ENCODE measurements around the gene AMELY. TPM values are rescaled to one million over a fixed set of nuclear protein-coding genes. Genes with fewer than 3 reads are reported as not detected.

AMELY gene
- total and polyA plus RNA-seq, 2 experiments from 2014 or later: not detected

- Histone ChIP-seq H3K36me3 (replicated peaks; ENCODE audit: insufficient read depth, low read depth) (no peaks in the 10 kb centered on the region), H3K27ac (no peak overlapping the region), H2AFZ (no peak overlapping the region), H3K4me1 (ENCODE audit: insufficient read depth) (no peaks in the 10 kb centered on the region), H3K27me3 (no peaks in the 10 kb centered on the region), H3K9me2 (replicated peaks; ENCODE audit: insufficient read depth) (no peaks in the 10 kb centered on the region), H3K4me3 (no peak overlapping the region), H4K20me1 (ENCODE audit: insufficient read depth, poor library complexity, severe bottlenecking) (no peaks in the 10 kb centered on the region), H3K9me3 (ENCODE audit: low read depth) (no peaks in the 10 kb centered on the region), H3K4me2 (no peak overlapping the region), H3K79me2 (no peaks in the 10 kb centered on the region)
- no peak for TF ChIP-seq CTCF (IDR thresholded peaks at IDR 0.05; ENCODE audit: poor library complexity)
- WGBS (ENCODE audit: low lambda C conversion rate, missing lambda C conversion rate): no CpG with 5 or more reads among the region's 4 CpGs
- DNase-seq (ENCODE audit: low spot score): no peak
Measured at GRCh38 chrY:6928265-6928664, 16.7 kb upstream of the AMELY start.

GRCh38 chrY:6921061-6921460 is 9.5 kb upstream of the AMELY start:
- Histone ChIP-seq H3K9me3 (ENCODE audit: low read depth) (no peaks in the 10 kb centered on the region), H3K4me1 (ENCODE audit: insufficient read depth) (no peaks in the 10 kb centered on the region), H3K9me2 (replicated peaks; ENCODE audit: insufficient read depth) (no peaks in the 10 kb centered on the region), H2AFZ (no peak overlapping the region), H3K79me2 (no peaks in the 10 kb centered on the region), H3K27ac (no peak overlapping the region), H3K4me3 (no peak overlapping the region), H3K36me3 (replicated peaks; ENCODE audit: insufficient read depth, low read depth) (no peaks in the 10 kb centered on the region), H3K4me2 (no peak overlapping the region), H3K27me3 (no peaks in the 10 kb centered on the region), H4K20me1 (ENCODE audit: insufficient read depth, poor library complexity, severe bottlenecking) (no peaks in the 10 kb centered on the region)
- TF ChIP-seq EZH2phosphoT487 (IDR thresholded peaks at IDR 0.05; ENCODE audit: low read depth, severe bottlenecking, unreplicated experiment): no peak
- TF ChIP-seq EZH2 (IDR thresholded peaks at IDR 0.05; ENCODE audit: borderline replicate concordance): no peak
- TF ChIP-seq CTCF (IDR thresholded peaks at IDR 0.05; ENCODE audit: poor library complexity): no peak
- WGBS (ENCODE audit: low lambda C conversion rate, missing lambda C conversion rate): no CpG with 5 or more reads among the region's 2 CpGs
- no peak for DNase-seq (ENCODE audit: low spot score)

- no peaks in the 10 kb centered on the region for H3K27me3 ChIP-seq
- H3K4me2 ChIP-seq: no peak overlapping the region
- H3K79me2 ChIP-seq: no peaks in the 10 kb centered on the region
- TF ChIP-seq CTCF (IDR thresholded peaks at IDR 0.05; ENCODE audit: poor library complexity) (no peak), EZH2 (IDR thresholded peaks at IDR 0.05; ENCODE audit: borderline replicate concordance) (no peak), EZH2phosphoT487 (IDR thresholded peaks at IDR 0.05; ENCODE audit: low read depth, severe bottlenecking, unreplicated experiment) (no peak)
- no peaks in the 10 kb centered on the region for H3K4me1 ChIP-seq (ENCODE audit: insufficient read depth)
- H3K9me3 ChIP-seq (ENCODE audit: low read depth): no peaks in the 10 kb centered on the region
- no peaks in the 10 kb centered on the region for H3K36me3 ChIP-seq (replicated peaks; ENCODE audit: insufficient read depth, low read depth)
- no peak for DNase-seq (ENCODE audit: low spot score)
- H3K9me2 ChIP-seq (replicated peaks; ENCODE audit: insufficient read depth): no peaks in the 10 kb centered on the region
- H2AFZ ChIP-seq: no peak overlapping the region
- H3K4me3 ChIP-seq: no peak overlapping the region
- no peaks in the 10 kb centered on the region for H4K20me1 ChIP-seq (ENCODE audit: insufficient read depth, poor library complexity, severe bottlenecking)
- no peak overlapping the region for H3K27ac ChIP-seq
Measured at GRCh38 chrY:6913362-6913761, 1.8 kb upstream of the AMELY start.

Data from hepatocyte (in vitro differentiated cells).